Measurements from ENCODE around the gene ODC1.

The ODC1 gene

GRCh38 chr2:10433264-10433946 lies 14.7 kb downstream of the ODC1 start:
- no peak for DNase-seq

- DNase-seq: no peak
These were observed 15.6 kb downstream of the ODC1 start for GRCh38 chr2:10432311-10433181.

- no peak for DNase-seq
These were observed 16.3 kb downstream of the ODC1 start for GRCh38 chr2:10431797-10432196.

- no peak for DNase-seq
These were observed 17.1 kb downstream of the ODC1 start for GRCh38 chr2:10430886-10431622.

- no peak for DNase-seq
These were observed 19.2 kb downstream of the ODC1 start for GRCh38 chr2:10428924-10429323.

GRCh38 chr2:10428355-10428754 lies 19.8 kb downstream of the ODC1 start:
- no peak for DNase-seq

GRCh38 chr2:10427618-10427949 lies 20.5 kb downstream of the ODC1 start:
- DNase-seq: no peak

- DNase-seq: no peak
These were observed 21.2 kb downstream of the ODC1 start for GRCh38 chr2:10426726-10427617.

- no peak for DNase-seq
These were observed 22.4 kb downstream of the ODC1 start for GRCh38 chr2:10425699-10426098.

- DNase-seq: no peak
These were observed 23.1 kb downstream of the ODC1 start for GRCh38 chr2:10424916-10425505.

GRCh38 chr2:10424051-10424450 lies 24.1 kb downstream of the ODC1 start:
- DNase-seq: no peak

- no peak for DNase-seq
These were observed 24.7 kb downstream of the ODC1 start for GRCh38 chr2:10423400-10423774.

GRCh38 chr2:10422732-10423399 lies 25.3 kb downstream of the ODC1 start:
- no peak for DNase-seq

GRCh38 chr2:10422251-10422650 lies 25.9 kb downstream of the ODC1 start:
- DNase-seq: no peak

- DNase-seq: no peak
These were observed 28.4 kb downstream of the ODC1 start for GRCh38 chr2:10419553-10420257.

GRCh38 chr2:10417551-10418335 lies 30.4 kb downstream of the ODC1 start:
- DNase-seq: no peak

- no peak for DNase-seq
These were observed 32.5 kb downstream of the ODC1 start for GRCh38 chr2:10415640-10416039.

- no peak for DNase-seq
These were observed 33.1 kb downstream of the ODC1 start for GRCh38 chr2:10415048-10415447.

- no peak for DNase-seq
These were observed 33.5 kb downstream of the ODC1 start for GRCh38 chr2:10414591-10414990.

- DNase-seq: no peak
These were observed 34.1 kb downstream of the ODC1 start for GRCh38 chr2:10413991-10414451.
